GM12878 (cell line): ENCODE data around the gene CAMTA2. TPM values are rescaled to one million over a fixed set of nuclear protein-coding genes. Genes with fewer than 3 reads are reported as not detected.

Source experiments
- ATAC-seq: fragments of 200-7000 bp; cut with Tn5 transposase; 3 replicates; pipeline ENCODE4 v1.9.1; 2020; ENCODE audit warnings: mild to moderate bottlenecking, moderate library complexity
- BruUV-seq: library from RNA; stranded (reverse); fragments of 400-500 nt; replicated peaks from 2 replicates; lab custom pipeline; 2021; lab: Mats Ljungman, UMichigan
- CTCF ChIA-PET: fragments of 300-600 bp; sonication (Branson Sonifier 250); formaldehyde crosslinking; extraction: SDS; loops from one replicate; lab custom pipeline; 2021; ENCODE audit warnings: inconsistent platforms; lab: Yijun Ruan, JAX
- POLR2A ChIA-PET: fragments of 350-600 bp; formaldehyde crosslinking; extraction: SDS; loops from one replicate; lab custom pipeline; 2021; ENCODE audit warnings: inconsistent platforms; lab: Charles Lee
- RAD21 ChIA-PET: fragments of 300-600 bp; sonication (Branson Sonifier 250); formaldehyde crosslinking; loops from one replicate; lab custom pipeline; 2023; ENCODE audit warnings: antibody characterized with exemption; ENCODE audit not compliant: unreplicated experiment; lab: Charles Lee
- SMC1A ChIA-PET: fragments of 300-600 bp; sonication (Branson Sonifier 250); formaldehyde crosslinking; loops from one replicate; lab custom pipeline; 2023; ENCODE audit not compliant: unreplicated experiment, uncharacterized antibody; lab: Charles Lee
- DNase-seq: peaks from one replicate; pipeline ENCODE4 v3.0.0-alpha.2; 2011; ENCODE audit warnings: low read depth, low spot score
- FAIRE-seq: peaks from 3 replicates; lab custom pipeline; 2011; peaks lifted over from hg19 to GRCh38; lab: Jason Lieb, UNC
- H2AFZ ChIP-seq: 2 replicates; pipeline ENCODE4 v1.6.0; 2011; ENCODE audit warnings: low read depth, low read length, control low read depth; ENCODE audit not compliant: control insufficient read depth
- H3K27ac ChIP-seq: 2 replicates; pipeline ENCODE4 v1.5.1; 2011; ENCODE audit warnings: control low read depth; ENCODE audit not compliant: control insufficient read depth, insufficient read depth
- H3K27me3 ChIP-seq, 2 experiments: replicated peaks in 1 of 2; 2 replicates each; pipeline versions ENCODE4 v1.6.0 to v1.6.1; 2011; ENCODE audit warnings: low read length in 1 of 2; ENCODE audit not compliant: control insufficient read depth in 2 of 2, insufficient read depth in 2 of 2
- H3K36me3 ChIP-seq, 2 experiments: 2 replicates each; pipeline ENCODE4 v1.5.1; 2011; ENCODE audit warnings: low read length in 1 of 2; ENCODE audit not compliant: control insufficient read depth in 2 of 2, insufficient read depth in 2 of 2
- H3K4me1 ChIP-seq: 2 replicates; pipeline ENCODE4 v1.6.1; 2011; ENCODE audit warnings: mild to moderate bottlenecking, low read length, moderate library complexity, mixed read lengths; ENCODE audit not compliant: control insufficient read depth, insufficient read depth
- H3K4me2 ChIP-seq: 2 replicates; pipeline ENCODE4 v1.6.0; 2011; ENCODE audit warnings: control low read depth; ENCODE audit not compliant: control insufficient read depth, insufficient read depth
- H3K4me3 ChIP-seq: fragments of 200-600 bp; sonication (generic); 2 replicates; pipeline ENCODE4 v1.5.1; 2016
- H3K79me2 ChIP-seq: 2 replicates; pipeline ENCODE4 v1.6.0; 2011; ENCODE audit warnings: low read length; ENCODE audit not compliant: control insufficient read depth, insufficient read depth
- H3K9ac ChIP-seq: 2 replicates; pipeline ENCODE4 v1.8.0; 2011; ENCODE audit warnings: low read length, control low read depth, mixed read lengths; ENCODE audit not compliant: control insufficient read depth, insufficient read depth
- H3K9me3 ChIP-seq: replicated peaks from 3 replicates; pipeline ENCODE4 v1.5.1; 2011; ENCODE audit warnings: mild to moderate bottlenecking, low read length; ENCODE audit not compliant: control insufficient read depth, insufficient read depth
- H4K20me1 ChIP-seq: 2 replicates; pipeline ENCODE4 v1.6.0; 2011; ENCODE audit not compliant: control insufficient read depth, insufficient read depth
- ATF7 ChIP-seq: fragments of 450-650 bp; IDR thresholded peaks from 2 replicates; pipeline ENCODE4 v1.6.1; 2016; ENCODE audit warnings: low read depth, mild to moderate bottlenecking
- EGR1 ChIP-seq, 2 experiments: IDR thresholded peaks; 1 replicate in 1 of 2; 2 replicates in 1 of 2; pipeline ENCODE4 v1.6.1; 2011 to 2012; ENCODE audit warnings: low read depth in 2 of 2, low read length in 2 of 2, borderline replicate concordance in 1 of 2, mild to moderate bottlenecking in 1 of 2, moderate library complexity in 1 of 2
- ETV6 ChIP-seq, 2 experiments: fragments of 450-650 bp in 1 of 2; IDR thresholded peaks in 1 of 2; conservative IDR thresholded peaks in 1 of 2; 2 replicates each; pipeline ENCODE4 v1.6.1; 2014; ENCODE audit warnings: antibody characterized with exemption in 1 of 2, borderline replicate concordance in 1 of 2, low read depth in 1 of 2, mild to moderate bottlenecking in 1 of 2, moderate library complexity in 1 of 2
- FOXM1 ChIP-seq: IDR thresholded peaks from 2 replicates; pipeline ENCODE4 v1.6.1; 2012; ENCODE audit warnings: low read depth, mild to moderate bottlenecking, inconsistent platforms, low read length, moderate library complexity
- HDGF ChIP-seq: fragments of 450-650 bp; IDR thresholded peaks from 2 replicates; pipeline ENCODE4 v1.6.1; 2016; ENCODE audit warnings: antibody characterized with exemption
- JUNB ChIP-seq: IDR thresholded peaks from 2 replicates; pipeline ENCODE4 v1.6.1; 2016; ENCODE audit warnings: antibody characterized with exemption, mild to moderate bottlenecking
- MTA2 ChIP-seq: fragments of 450-650 bp; IDR thresholded peaks from 2 replicates; pipeline ENCODE4 v1.6.1; 2016; ENCODE audit warnings: low read depth, mild to moderate bottlenecking, moderate library complexity
- NBN ChIP-seq: fragments of 450-650 bp; IDR thresholded peaks from 2 replicates; pipeline ENCODE4 v1.6.1; 2016
- POLR2AphosphoS5 ChIP-seq: IDR thresholded peaks from 2 replicates; pipeline ENCODE4 v1.6.1; 2011; ENCODE audit warnings: mild to moderate bottlenecking, low read length, inconsistent platforms
- SMAD1 ChIP-seq: fragments of 450-650 bp; IDR thresholded peaks from 2 replicates; pipeline ENCODE4 v1.6.1; 2018; ENCODE audit warnings: mild to moderate bottlenecking, low read depth; ENCODE audit not compliant: partially characterized antibody
- SREBF1 ChIP-seq: IDR thresholded peaks from 2 replicates; pipeline ENCODE4 v1.6.1; 2012; ENCODE audit warnings: mild to moderate bottlenecking, low read length
- STAT3 ChIP-seq: IDR thresholded peaks from 2 replicates; pipeline ENCODE4 v1.6.1; 2011; ENCODE audit warnings: low read depth, low read length, improper control_type of control experiment
- TCF12 ChIP-seq: IDR thresholded peaks from 2 replicates; pipeline ENCODE4 v1.6.1; 2011; ENCODE audit warnings: low read depth, mild to moderate bottlenecking, low read length
- TCF3 ChIP-seq: IDR thresholded peaks from 2 replicates; pipeline ENCODE4 v1.6.1; 2012; ENCODE audit warnings: low read depth, mild to moderate bottlenecking, low read length, borderline replicate concordance; ENCODE audit not compliant: insufficient read depth
- WRNIP1 ChIP-seq: IDR thresholded peaks from 2 replicates; pipeline ENCODE4 v1.6.1; 2011; ENCODE audit warnings: low read depth, low read length, improper control_type of control experiment, borderline replicate concordance
- YBX1 ChIP-seq: fragments of 450-650 bp; IDR thresholded peaks from 2 replicates; pipeline ENCODE4 v1.6.1; 2016; ENCODE audit warnings: antibody characterized with exemption
- WGBS: methylation state at CpG from one replicate; pipeline ENCODE4 v1.1.6; 2016; ENCODE audit warnings: low lambda C conversion rate; ENCODE audit not compliant: insufficient replicate concordance, insufficient coverage; ENCODE audit errors: missing lambda C conversion rate; 5-methylcytosine and 5-hydroxymethylcytosine counted together
- in situ Hi-C: fragments of 300-500 bp; cut with MboI; formaldehyde crosslinking; loops from 9 replicates; pipeline ENCODE4 v1.14.3; 2018; ENCODE audit warnings: mixed read lengths
- intact Hi-C: fragments of 100-400 bp; cut with micrococcal nuclease; formaldehyde crosslinking; loops from one replicate; pipeline ENCODE4 v1.14.2; 2022; ENCODE audit not compliant: unreplicated experiment
- polyA plus RNA-seq, 11 experiments: library from polyadenylated mRNA; depleted of rRNA in 4 of 11; unstranded in 6 of 11; stranded (reverse) in 5 of 11; fragments of >200 nt; fragmentation: Nextera tagmentation in 4 of 11; fragmentation: Illumina TruSeq in 1 of 11; extraction: Ambion mirVana in 4 of 11; extraction: Trizol in 1 of 11; gene quantifications; 1 replicate in 1 of 11; 2 replicates in 10 of 11; pipeline versions ENCODE4 v1.2.1 to v1.2.3, GENCODE V29; 2011 to 2016; ENCODE audit warnings: inconsistent platforms in 2 of 11, missing spikeins in 2 of 11, low read depth in 1 of 11
- total RNA-seq, 4 experiments: library from RNA; depleted of rRNA in 3 of 4; stranded (reverse); fragments of >200 nt in 3 of 4; fragmentation: Illumina TruSeq in 1 of 4; extraction: Trizol in 1 of 4; gene quantifications; 2 replicates each; pipeline versions ENCODE4 v1.2.1 to v1.2.3, GENCODE V29; 2013 to 2021
- TF ChIP-seq, protein P1 (sequence below): fragments of 450-650 bp; IDR thresholded peaks from 2 replicates; pipeline ENCODE4 v1.6.1; 2016; ENCODE audit warnings: mild to moderate bottlenecking
- TF ChIP-seq, protein P2 (sequence below): fragments of 450-650 bp; IDR thresholded peaks from 2 replicates; pipeline ENCODE4 v1.6.1; 2017; ENCODE audit warnings: mild to moderate bottlenecking, low read depth, inconsistent platforms; ENCODE audit not compliant: poor library complexity, severe bottlenecking
- TF ChIP-seq, protein P3 (sequence below): IDR thresholded peaks from 2 replicates; pipeline ENCODE4 v1.6.1; 2011; ENCODE audit warnings: low read depth, mild to moderate bottlenecking, low read length, moderate library complexity, borderline replicate concordance; ENCODE audit errors: extremely low read depth

CAMTA2 gene
- total and polyA plus RNA-seq, 10 of the 15 experiments (the other 5 are each of a cell fraction or from before 2014, with no cell fraction given) = 0.42 to 29.3 (median 11.2) TPM

DNA sequence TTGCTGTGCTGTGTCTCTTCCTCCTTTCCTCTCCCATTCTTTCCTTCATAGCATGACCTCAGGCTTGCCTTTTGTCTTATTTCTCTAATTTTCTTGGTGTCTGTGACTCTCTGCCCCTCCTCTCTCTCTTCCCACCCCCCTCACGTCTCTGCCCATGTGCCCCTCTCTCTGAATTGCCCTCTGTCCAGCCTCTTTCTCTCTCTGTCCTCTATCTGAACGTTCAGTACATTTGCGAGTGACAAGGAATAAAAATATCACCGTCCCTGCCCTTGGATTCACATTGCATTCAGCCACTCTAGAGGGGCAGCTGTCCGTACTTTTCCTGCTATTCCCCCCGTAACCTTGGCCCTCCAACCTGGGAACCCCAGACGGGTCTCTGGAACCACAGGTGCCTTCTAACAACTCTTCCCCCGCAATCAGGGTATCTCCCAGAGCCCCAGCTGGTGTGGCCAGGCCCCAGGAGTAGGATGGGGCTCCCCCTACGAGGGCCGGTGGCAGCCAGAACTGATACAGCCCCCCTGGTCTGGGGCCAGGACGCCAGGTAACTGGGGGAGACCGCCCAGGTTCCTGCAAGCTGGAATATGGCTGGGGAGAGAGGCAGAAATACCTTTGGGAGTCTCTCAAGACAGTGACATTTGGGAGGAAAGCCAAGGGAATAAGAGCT lies 12.1 kb upstream of the CAMTA2 start:
- intact Hi-C loops (loop anchor here (5.0 kb wide), 1 partner anchor 33 kb away; no protein-coding TSS in a partner anchor), in situ Hi-C loops (no loop called here)
- peak overlapping the region; percentile 11; the same call in 1 of the 2 replicates for H2AFZ ChIP-seq
- H3K79me2 ChIP-seq = peaks cover 25% of the 10 kb centered on the region
- CTCF ChIA-PET = interaction anchor here (0.7 to 1.6 kb wide), 4 partner anchors 11 to 34 kb away, joined by 3 to 8 read pairs (median 4); no protein-coding TSS in a partner anchor
- H3K4me1 ChIP-seq = peaks cover 11% of the 10 kb centered on the region
- H3K4me3 ChIP-seq = peak overlapping the region; percentile 99
- peak overlapping the region; percentile 99 for H3K4me2 ChIP-seq
- SMC1A ChIA-PET = interaction anchor here (0.9 to 1.5 kb wide), 6 partner anchors 10 to 64 kb away, joined by 3 to 10 read pairs (median 5); partner anchors contain the start of genes RNF167, SLC25A11 and SPAG7
- no peaks in the 10 kb centered on the region for H3K27me3 ChIP-seq
- BruUV-seq = TSS peak; percentile 78
- H3K9me3 ChIP-seq = no peaks in the 10 kb centered on the region
- WGBS = 41% methylated on average over 12 of the region's 12 CpGs
- TF ChIP-seq JUNB (no peak), EGR1 (IDR thresholded peaks at IDR 0.05; ENCODE audit: borderline replicate concordance in 1 of 2, low read depth in 2 of 2, low read length in 2 of 2) (peak in 1 of 2 experiments; percentile 44; a peak in 1 of 3 replicates), YBX1 (0 out of 2 replicates have a peak, but pooled peaks have one; percentile 47), SREBF1 (no peak), SMAD1 (no peak), MTA2 (peak; percentile 25; the same call in 1 of the 2 replicates), TCF3 (no peak), FOXM1 (no peak), WRNIP1 (no peak), NBN (peak; percentile 81; the same call in 1 of the 2 replicates), POLR2AphosphoS5 (no peak), ATF7 (0 out of 2 replicates have a peak, but pooled peaks have one; percentile 10), HDGF (peak; percentile 73; the same call in 1 of the 2 replicates), TCF12 (peak; percentile 64; the same call in 1 of the 2 replicates), STAT3 (no peak), ETV6 (conservative IDR thresholded peaks at IDR 0.05 in 1 of 2, IDR thresholded peaks at IDR 0.05 in 1 of 2; ENCODE audit: borderline replicate concordance in 1 of 2, low read depth in 1 of 2) (no peak)
- TF ChIP-seq, protein P1, sequence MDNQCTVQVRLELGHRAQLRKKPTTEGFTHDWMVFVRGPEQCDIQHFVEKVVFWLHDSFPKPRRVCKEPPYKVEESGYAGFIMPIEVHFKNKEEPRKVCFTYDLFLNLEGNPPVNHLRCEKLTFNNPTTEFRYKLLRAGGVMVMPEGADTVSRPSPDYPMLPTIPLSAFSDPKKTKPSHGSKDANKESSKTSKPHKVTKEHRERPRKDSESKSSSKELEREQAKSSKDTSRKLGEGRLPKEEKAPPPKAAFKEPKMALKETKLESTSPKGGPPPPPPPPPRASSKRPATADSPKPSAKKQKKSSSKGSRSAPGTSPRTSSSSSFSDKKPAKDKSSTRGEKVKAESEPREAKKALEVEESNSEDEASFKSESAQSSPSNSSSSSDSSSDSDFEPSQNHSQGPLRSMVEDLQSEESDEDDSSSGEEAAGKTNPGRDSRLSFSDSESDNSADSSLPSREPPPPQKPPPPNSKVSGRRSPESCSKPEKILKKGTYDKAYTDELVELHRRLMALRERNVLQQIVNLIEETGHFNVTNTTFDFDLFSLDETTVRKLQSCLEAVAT = peak; percentile 49; the same call in 1 of the 2 replicates
- TF ChIP-seq, protein P2, sequence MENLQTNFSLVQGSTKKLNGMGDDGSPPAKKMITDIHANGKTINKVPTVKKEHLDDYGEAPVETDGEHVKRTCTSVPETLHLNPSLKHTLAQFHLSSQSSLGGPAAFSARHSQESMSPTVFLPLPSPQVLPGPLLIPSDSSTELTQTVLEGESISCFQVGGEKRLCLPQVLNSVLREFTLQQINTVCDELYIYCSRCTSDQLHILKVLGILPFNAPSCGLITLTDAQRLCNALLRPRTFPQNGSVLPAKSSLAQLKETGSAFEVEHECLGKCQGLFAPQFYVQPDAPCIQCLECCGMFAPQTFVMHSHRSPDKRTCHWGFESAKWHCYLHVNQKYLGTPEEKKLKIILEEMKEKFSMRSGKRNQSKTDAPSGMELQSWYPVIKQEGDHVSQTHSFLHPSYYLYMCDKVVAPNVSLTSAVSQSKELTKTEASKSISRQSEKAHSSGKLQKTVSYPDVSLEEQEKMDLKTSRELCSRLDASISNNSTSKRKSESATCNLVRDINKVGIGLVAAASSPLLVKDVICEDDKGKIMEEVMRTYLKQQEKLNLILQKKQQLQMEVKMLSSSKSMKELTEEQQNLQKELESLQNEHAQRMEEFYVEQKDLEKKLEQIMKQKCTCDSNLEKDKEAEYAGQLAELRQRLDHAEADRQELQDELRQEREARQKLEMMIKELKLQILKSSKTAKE = peak; percentile 32
- TF ChIP-seq, protein P3, sequence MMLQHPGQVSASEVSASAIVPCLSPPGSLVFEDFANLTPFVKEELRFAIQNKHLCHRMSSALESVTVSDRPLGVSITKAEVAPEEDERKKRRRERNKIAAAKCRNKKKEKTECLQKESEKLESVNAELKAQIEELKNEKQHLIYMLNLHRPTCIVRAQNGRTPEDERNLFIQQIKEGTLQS = no peak
- RAD21 ChIA-PET = interaction anchor here (1.2 to 1.6 kb wide), 4 partner anchors 11 to 32 kb away, joined by 3 to 5 read pairs (median 4); partner anchors contain the start of gene SPAG7
- POLR2A ChIA-PET = interaction anchor here (0.5 to 3.7 kb wide), 8 partner anchors 10 to 209 kb away, joined by 3 to 22 read pairs (median 4); partner anchors contain the start of genes CAMTA2, PFN1 and ZFP3
- DNase-seq (no peak), FAIRE-seq (no peak), ATAC-seq (no peak)
- peaks cover 21 to 27% of the 10 kb centered on the region in 2 experiments for H3K36me3 ChIP-seq
- H4K20me1 ChIP-seq = no peaks in the 10 kb centered on the region
- peak overlapping the region; percentile 76 for H3K27ac ChIP-seq
- peak overlapping the region; percentile 87 for H3K9ac ChIP-seq
